GM20000 (cell line): Measurements from ENCODE around the gene ENKD1.

Experiments
- DNase-seq: peaks from one replicate; pipeline ENCODE4 v3.0.0; 2012; ENCODE audit warnings: low spot score
- TF ChIP-seq, protein P1 (sequence below): IDR thresholded peaks from 2 replicates; pipeline ENCODE4 v1.5.1; 2012; ENCODE audit warnings: mild to moderate bottlenecking, control low read depth; ENCODE audit errors: extremely low read depth, missing control alignments

ENKD1 gene

DNA sequence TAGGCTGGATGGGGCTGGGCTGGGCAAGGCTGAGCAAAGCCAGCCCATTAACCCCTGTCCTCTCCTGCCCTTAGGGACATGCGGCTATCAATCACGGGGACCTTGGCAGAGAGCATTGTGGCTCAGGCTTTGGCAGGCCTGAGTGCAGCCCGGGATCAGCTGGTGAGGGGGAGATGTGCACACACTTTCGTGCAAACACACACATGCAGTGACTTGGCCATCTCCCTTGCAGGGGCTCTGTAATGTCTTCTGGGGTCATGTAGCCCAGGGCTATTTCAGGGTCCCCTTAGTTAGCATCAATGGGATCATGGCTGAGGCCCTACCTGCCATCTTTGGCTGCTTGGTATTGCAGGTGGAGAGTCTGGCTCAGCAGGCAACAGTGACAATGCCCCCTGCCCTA lies 14.7 kb downstream of the ENKD1 start:
- TF ChIP-seq, protein P1, sequence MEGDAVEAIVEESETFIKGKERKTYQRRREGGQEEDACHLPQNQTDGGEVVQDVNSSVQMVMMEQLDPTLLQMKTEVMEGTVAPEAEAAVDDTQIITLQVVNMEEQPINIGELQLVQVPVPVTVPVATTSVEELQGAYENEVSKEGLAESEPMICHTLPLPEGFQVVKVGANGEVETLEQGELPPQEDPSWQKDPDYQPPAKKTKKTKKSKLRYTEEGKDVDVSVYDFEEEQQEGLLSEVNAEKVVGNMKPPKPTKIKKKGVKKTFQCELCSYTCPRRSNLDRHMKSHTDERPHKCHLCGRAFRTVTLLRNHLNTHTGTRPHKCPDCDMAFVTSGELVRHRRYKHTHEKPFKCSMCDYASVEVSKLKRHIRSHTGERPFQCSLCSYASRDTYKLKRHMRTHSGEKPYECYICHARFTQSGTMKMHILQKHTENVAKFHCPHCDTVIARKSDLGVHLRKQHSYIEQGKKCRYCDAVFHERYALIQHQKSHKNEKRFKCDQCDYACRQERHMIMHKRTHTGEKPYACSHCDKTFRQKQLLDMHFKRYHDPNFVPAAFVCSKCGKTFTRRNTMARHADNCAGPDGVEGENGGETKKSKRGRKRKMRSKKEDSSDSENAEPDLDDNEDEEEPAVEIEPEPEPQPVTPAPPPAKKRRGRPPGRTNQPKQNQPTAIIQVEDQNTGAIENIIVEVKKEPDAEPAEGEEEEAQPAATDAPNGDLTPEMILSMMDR = no peak

DNA sequence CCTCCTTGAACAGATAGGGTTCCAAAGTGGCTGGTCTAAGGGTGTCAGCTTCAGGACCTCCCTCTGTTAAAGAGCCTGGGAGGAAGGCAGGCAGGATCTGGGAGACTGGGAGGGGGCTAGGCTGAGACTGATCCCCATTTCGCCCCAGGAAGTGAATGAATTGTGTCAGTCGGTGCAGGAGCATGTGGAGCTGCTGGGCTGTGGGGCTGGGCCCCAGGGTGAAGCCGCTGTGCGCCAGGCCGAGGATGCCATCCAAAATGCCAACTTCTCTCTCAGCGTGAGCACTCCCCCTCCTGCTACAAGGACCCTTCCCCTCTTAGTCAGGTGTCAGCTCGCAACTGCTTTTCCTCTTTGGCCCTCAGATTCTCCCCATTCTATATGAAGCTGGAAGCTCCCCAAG lies 15.5 kb downstream of the ENKD1 start:
- TF ChIP-seq, protein P1 = no peak
- no peak for DNase-seq

More for the DNA sequence above, 14.7 kb downstream of the ENKD1 start:
- peak; percentile 34 for DNase-seq

DNA sequence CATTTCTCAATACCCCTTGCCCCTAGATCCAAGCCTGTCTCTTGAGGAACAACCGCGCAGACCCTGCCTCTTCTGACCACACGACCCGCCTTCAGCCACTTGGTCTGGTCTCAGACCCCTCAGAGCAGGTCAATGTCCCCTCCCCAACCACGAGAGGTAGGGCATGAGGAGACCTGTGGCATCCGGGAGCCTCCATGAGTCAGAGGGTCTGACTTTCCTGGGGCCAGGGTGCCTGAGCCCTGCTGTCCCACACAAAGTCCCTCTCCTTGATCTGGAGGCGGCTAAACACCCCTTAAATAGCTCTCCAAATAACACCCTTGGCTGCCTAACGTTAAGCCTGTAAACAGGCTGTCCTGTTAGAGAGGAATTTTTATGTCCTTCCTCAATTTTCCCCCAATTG lies 16.5 kb downstream of the ENKD1 start:
- TF ChIP-seq, protein P1 = no peak
- no peak for DNase-seq

DNA sequence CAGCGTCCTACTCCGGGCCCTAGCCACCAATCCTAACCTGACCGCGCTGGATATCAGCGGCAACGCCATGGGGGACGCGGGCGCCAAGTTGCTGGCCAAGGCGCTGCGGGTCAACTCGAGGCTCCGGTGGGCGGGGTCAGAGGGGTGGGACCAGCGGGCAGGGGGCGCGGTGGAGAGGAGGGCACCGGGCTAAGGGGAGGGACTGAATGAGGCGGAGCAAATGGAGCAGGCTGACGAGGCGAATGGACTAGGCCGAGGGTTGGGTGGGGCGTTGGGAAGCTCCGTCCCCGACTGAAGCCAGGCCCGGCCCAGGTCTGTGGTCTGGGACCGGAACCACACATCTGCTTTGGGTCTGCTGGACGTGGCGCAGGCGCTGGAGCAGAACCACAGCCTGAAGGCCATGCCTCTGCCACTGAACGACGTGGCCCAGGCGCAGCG lies 17.0 kb downstream of the ENKD1 start:
- no peak for DNase-seq
- TF ChIP-seq, protein P1 = no peak

DNA sequence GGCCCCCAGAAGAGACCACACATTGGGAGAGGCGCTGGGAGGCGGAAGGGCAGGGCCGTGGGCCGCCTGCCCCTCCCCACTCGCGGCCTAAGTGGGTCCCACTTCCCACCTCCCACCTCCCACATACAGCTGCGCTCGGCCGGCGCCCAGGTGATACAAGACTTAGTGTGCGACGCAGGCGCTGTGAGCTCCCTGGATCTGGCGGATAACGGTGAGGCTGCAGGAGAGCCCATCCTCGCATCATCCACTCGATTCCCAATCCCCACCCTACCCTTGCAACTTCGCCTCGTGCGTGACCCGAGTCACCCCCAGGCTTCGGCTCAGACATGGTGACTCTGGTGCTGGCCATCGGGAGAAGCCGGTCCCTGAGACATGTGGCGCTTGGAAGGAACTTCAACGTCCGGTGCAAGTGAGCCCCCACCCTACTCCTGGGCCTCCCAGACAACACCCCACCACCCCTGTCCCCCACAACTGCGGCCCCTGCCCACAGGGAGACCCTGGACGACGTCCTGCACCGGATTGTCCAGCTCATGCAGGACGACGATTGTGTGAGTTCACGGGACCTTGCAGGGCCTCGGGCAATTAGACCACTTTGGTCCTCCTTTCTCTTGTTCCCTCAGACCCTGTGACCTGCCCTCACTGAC lies 17.7 kb downstream of the ENKD1 start:
- TF ChIP-seq, protein P1 = no peak
- peak; percentile 32 for DNase-seq

DNA sequence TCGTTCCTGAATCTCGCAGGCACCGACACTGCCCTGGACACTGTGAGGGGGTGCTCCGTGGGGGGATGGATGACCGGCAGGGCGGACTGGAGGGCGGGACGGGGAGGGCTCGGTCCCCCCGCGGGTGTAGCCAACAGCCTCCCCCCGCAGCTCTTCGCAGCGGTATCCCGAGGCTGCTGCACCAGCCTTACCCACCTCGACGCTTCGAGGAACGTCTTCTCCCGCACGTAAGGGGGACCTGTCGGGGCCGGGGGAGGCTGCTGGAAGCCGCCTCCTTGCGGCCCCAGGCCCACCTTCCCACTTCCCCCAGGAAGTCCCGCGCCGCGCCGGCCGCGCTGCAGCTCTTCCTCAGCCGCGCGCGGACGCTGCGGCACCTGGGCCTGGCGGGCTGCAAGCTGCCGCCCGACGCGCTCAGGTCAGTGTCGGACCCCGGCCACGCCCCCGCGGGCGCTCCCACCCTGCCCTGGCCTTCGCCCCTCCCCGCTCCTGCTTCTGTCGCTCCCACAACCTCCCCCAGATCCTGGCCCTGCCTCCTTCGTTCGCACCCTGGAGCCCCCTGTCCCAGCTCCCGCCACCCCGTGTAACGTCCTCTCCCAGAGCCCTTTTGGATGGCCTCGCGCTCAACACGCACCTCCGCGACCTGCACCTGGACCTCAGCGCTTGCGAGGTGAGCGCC lies 18.3 kb downstream of the ENKD1 start:
- peak; percentile 31 for DNase-seq
- TF ChIP-seq, protein P1 = no peak

DNA sequence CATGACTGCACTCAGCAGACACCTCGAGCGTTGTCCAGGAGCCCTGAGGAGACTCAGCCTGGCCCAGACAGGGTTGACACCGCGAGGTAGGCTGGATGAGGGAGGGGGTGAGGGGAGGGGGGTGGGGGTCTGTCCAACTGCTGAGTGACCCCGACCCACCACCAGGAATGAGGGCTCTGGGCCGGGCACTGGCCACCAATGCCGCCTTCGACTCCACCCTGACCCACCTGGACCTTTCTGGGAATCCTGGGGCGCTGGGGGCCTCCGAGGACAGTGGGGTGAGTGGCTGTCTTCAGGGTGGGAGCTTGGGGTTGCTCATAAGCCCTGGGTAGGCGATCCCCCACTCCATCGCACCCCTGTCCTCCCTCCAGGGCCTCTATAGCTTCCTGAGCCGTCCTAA lies 18.9 kb downstream of the ENKD1 start:
- TF ChIP-seq, protein P1 = no peak
- peak; percentile 17 for DNase-seq
